Lower leg skin (tissue), 3 donors: ENCODE data around the gene FAM20A.

Experiments
- POLR2A ChIP-seq, 2 donors: fragments of 450-650 bp; IDR thresholded peaks; one replicate each; pipeline ENCODE4 v1.6.1; 2016 to 2017; ENCODE audit warnings: antibody characterized with exemption in 2 of 2, mild to moderate bottlenecking in 1 of 2, moderate library complexity in 1 of 2
- TF ChIP-seq, protein P1 (sequence below), 3 donors: fragments of 450-650 bp; IDR thresholded peaks; one replicate each; pipeline ENCODE4 v1.5.1; 2016; ENCODE audit warnings: antibody characterized with exemption in 3 of 3, mild to moderate bottlenecking in 3 of 3, moderate library complexity in 2 of 3

- no peak for TF ChIP-seq POLR2A (IDR thresholded peaks at IDR 0.05)
- TF ChIP-seq, protein P1, sequence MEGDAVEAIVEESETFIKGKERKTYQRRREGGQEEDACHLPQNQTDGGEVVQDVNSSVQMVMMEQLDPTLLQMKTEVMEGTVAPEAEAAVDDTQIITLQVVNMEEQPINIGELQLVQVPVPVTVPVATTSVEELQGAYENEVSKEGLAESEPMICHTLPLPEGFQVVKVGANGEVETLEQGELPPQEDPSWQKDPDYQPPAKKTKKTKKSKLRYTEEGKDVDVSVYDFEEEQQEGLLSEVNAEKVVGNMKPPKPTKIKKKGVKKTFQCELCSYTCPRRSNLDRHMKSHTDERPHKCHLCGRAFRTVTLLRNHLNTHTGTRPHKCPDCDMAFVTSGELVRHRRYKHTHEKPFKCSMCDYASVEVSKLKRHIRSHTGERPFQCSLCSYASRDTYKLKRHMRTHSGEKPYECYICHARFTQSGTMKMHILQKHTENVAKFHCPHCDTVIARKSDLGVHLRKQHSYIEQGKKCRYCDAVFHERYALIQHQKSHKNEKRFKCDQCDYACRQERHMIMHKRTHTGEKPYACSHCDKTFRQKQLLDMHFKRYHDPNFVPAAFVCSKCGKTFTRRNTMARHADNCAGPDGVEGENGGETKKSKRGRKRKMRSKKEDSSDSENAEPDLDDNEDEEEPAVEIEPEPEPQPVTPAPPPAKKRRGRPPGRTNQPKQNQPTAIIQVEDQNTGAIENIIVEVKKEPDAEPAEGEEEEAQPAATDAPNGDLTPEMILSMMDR (IDR thresholded peaks at IDR 0.05) = no peak
Measured at GRCh38 chr17:68567581-68567980, 33.6 kb downstream of the FAM20A start.
